Measurements from ENCODE around the gene PDCD2L. TPM values are rescaled to one million over a fixed set of nuclear protein-coding genes. Genes with fewer than 3 reads are reported as not detected.

The PDCD2L gene
- polyA plus RNA-seq, 1 donor from 2014 or later: 47.5 TPM

GRCh38 chr19:34431681-34432402 is 27.6 kb downstream of the PDCD2L start:
- H3K9me3 ChIP-seq (ENCODE audit: low read length): no peaks in the 10 kb centered on the region
- H3F3A ChIP-seq (ENCODE audit: insufficient read depth, low read length, poor library complexity, severe bottlenecking): no peaks in the 10 kb centered on the region
- no peak overlapping the region for H3K4me2 ChIP-seq (ENCODE audit: low read length)
- H3K79me2 ChIP-seq (replicated peaks; ENCODE audit: insufficient read depth, low read length): peaks cover 73% of the 10 kb centered on the region
- no peaks in the 10 kb centered on the region for H3K27me3 ChIP-seq (ENCODE audit: insufficient read depth, low read depth, low read length)
- no peak overlapping the region for H2AFZ ChIP-seq (ENCODE audit: low read depth, low read length)
- no peaks in the 10 kb centered on the region for H3K9me2 ChIP-seq (ENCODE audit: insufficient read depth, low read length)
- no peak overlapping the region for H3K4me3 ChIP-seq (ENCODE audit: low read length)
- TF ChIP-seq SMC3 (conservative IDR thresholded peaks at IDR 0.05; ENCODE audit: poor library complexity): no peak
- H3K9ac ChIP-seq (ENCODE audit: low read length): no peak overlapping the region
- H3K36me3 ChIP-seq (ENCODE audit: insufficient read depth, low read length): peaks cover 7% of the 10 kb centered on the region
- H3K27ac ChIP-seq (ENCODE audit: low read length): no peak overlapping the region
- peaks cover 7% of the 10 kb centered on the region for H4K20me1 ChIP-seq (ENCODE audit: insufficient read depth)

- Histone ChIP-seq H3K36me3 (ENCODE audit: insufficient read depth, low read length) (peaks cover 7% of the 10 kb centered on the region), H3K9ac (ENCODE audit: low read length) (no peak overlapping the region), H3K4me3 (ENCODE audit: low read length) (no peak overlapping the region), H3K4me2 (ENCODE audit: low read length) (no peak overlapping the region), H4K20me1 (ENCODE audit: insufficient read depth) (peaks cover 7% of the 10 kb centered on the region), H3K9me3 (ENCODE audit: low read length) (no peaks in the 10 kb centered on the region), H3K9me2 (ENCODE audit: insufficient read depth, low read length) (no peaks in the 10 kb centered on the region), H3K27ac (ENCODE audit: low read length) (no peak overlapping the region), H3K79me2 (replicated peaks; ENCODE audit: insufficient read depth, low read length) (peaks cover 73% of the 10 kb centered on the region), H3F3A (ENCODE audit: insufficient read depth, low read length, poor library complexity, severe bottlenecking) (no peaks in the 10 kb centered on the region), H3K27me3 (ENCODE audit: insufficient read depth, low read depth, low read length) (no peaks in the 10 kb centered on the region), H2AFZ (ENCODE audit: low read depth, low read length) (no peak overlapping the region)
- no peak for TF ChIP-seq EZH2 (IDR thresholded peaks at IDR 0.05; ENCODE audit: borderline replicate concordance, insufficient read depth, low read length, poor library complexity, severe bottlenecking)
Measured at GRCh38 chr19:34432797-34433196, 28.6 kb downstream of the PDCD2L start.

- no peak overlapping the region for H3K27ac ChIP-seq (ENCODE audit: low read length)
- no peak overlapping the region for H3K4me2 ChIP-seq (ENCODE audit: low read length)
- H3K4me3 ChIP-seq (ENCODE audit: low read length): no peak overlapping the region
- no peaks in the 10 kb centered on the region for H3F3A ChIP-seq (ENCODE audit: insufficient read depth, low read length, poor library complexity, severe bottlenecking)
- peaks cover 49% of the 10 kb centered on the region for H3K79me2 ChIP-seq (replicated peaks; ENCODE audit: insufficient read depth, low read length)
- H3K36me3 ChIP-seq (ENCODE audit: insufficient read depth, low read length): peaks cover 7% of the 10 kb centered on the region
- TF ChIP-seq MXI1 (conservative IDR thresholded peaks at IDR 0.05; ENCODE audit: poor library complexity, severe bottlenecking) (no peak), EP300 (conservative IDR thresholded peaks at IDR 0.05; ENCODE audit: poor library complexity, severe bottlenecking) (no peak), RAD21 (conservative IDR thresholded peaks at IDR 0.05) (no peak), REST (IDR thresholded peaks at IDR 0.05; ENCODE audit: borderline replicate concordance) (no peak), CTCF (IDR thresholded peaks at IDR 0.05; ENCODE audit: poor library complexity, severe bottlenecking) (no peak), EZH2 (IDR thresholded peaks at IDR 0.05; ENCODE audit: borderline replicate concordance, insufficient read depth, low read length, poor library complexity, severe bottlenecking) (no peak), SMC3 (conservative IDR thresholded peaks at IDR 0.05; ENCODE audit: poor library complexity) (no peak), POLR2AphosphoS5 (IDR thresholded peaks at IDR 0.05) (no peak), TAF1 (IDR thresholded peaks at IDR 0.05; ENCODE audit: low read depth) (no peak)
- no peak overlapping the region for H2AFZ ChIP-seq (ENCODE audit: low read depth, low read length)
- H3K9me3 ChIP-seq (ENCODE audit: low read length): no peaks in the 10 kb centered on the region
- no peak overlapping the region for H3K9ac ChIP-seq (ENCODE audit: low read length)
- H3K9me2 ChIP-seq (ENCODE audit: insufficient read depth, low read length): no peaks in the 10 kb centered on the region
- no peaks in the 10 kb centered on the region for H4K20me1 ChIP-seq (ENCODE audit: insufficient read depth)
- no peaks in the 10 kb centered on the region for H3K27me3 ChIP-seq (ENCODE audit: insufficient read depth, low read depth, low read length)
Measured at GRCh38 chr19:34436716-34437115, 32.5 kb downstream of the PDCD2L start.
